ENCODE results near the gene LIMA1. TPM values are rescaled to one million over a fixed set of nuclear protein-coding genes. Genes with fewer than 3 reads are reported as not detected.
A peak's percentile ranks its signal among the peaks of the same experiment; 100 is the strongest.

LIMA1 gene
- total and polyA plus RNA-seq, 9 of the 15 experiments (the other 6 are each of a cell fraction or from before 2014, with no cell fraction given): 20.2 to 37.8 (median 27.3) TPM

DNA sequence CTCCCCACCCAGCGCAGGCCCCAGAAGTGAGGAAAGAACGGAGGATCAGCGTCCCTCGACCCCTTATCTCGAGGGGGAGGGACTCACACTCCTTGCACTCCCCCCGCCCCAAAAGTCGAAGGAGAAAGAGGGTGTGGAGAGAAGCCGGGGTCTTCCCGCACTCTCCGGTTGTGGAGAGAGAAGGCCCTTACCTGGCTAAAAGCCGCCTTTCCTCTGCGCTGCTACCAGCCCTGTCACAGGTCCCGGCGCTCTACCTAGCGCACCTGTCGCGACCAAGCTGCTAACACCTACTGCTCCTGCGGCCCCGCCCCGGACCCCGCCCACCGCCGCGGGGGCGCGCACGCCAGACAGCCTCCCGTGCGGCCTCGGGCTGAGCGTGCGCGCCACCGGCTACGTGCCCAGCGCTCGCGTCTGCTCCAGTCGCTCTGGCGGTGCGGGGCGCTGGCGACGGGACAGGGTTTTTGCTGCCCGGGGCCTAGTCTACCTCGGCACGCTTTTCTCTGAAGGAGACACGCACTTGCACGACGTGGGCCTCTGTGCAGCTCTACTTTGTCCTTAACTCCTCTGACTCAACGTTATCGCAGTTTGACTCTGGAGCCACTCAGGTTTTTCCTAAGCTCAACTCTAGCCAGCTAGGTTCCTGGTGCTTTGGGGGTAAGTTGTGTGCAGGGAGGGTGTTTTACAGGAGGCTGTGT lies at the start of gene LIMA1 (continued):
- TF ChIP-seq, protein P1, sequence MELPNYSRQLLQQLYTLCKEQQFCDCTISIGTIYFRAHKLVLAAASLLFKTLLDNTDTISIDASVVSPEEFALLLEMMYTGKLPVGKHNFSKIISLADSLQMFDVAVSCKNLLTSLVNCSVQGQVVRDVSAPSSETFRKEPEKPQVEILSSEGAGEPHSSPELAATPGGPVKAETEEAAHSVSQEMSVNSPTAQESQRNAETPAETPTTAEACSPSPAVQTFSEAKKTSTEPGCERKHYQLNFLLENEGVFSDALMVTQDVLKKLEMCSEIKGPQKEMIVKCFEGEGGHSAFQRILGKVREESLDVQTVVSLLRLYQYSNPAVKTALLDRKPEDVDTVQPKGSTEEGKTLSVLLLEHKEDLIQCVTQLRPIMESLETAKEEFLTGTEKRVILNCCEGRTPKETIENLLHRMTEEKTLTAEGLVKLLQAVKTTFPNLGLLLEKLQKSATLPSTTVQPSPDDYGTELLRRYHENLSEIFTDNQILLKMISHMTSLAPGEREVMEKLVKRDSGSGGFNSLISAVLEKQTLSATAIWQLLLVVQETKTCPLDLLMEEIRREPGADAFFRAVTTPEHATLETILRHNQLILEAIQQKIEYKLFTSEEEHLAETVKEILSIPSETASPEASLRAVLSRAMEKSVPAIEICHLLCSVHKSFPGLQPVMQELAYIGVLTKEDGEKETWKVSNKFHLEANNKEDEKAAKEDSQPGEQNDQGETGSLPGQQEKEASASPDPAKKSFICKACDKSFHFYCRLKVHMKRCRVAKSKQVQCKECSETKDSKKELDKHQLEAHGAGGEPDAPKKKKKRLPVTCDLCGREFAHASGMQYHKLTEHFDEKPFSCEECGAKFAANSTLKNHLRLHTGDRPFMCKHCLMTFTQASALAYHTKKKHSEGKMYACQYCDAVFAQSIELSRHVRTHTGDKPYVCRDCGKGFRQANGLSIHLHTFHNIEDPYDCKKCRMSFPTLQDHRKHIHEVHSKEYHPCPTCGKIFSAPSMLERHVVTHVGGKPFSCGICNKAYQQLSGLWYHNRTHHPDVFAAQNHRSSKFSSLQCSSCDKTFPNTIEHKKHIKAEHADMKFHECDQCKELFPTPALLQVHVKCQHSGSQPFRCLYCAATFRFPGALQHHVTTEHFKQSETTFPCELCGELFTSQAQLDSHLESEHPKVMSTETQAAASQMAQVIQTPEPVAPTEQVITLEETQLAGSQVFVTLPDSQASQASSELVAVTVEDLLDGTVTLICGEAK (IDR thresholded peaks at IDR 0.05): no peak
- TF ChIP-seq, protein P1 (CRISPR knock-in tag; IDR thresholded peaks at IDR 0.05): no peak
- TF ChIP-seq, protein P2, sequence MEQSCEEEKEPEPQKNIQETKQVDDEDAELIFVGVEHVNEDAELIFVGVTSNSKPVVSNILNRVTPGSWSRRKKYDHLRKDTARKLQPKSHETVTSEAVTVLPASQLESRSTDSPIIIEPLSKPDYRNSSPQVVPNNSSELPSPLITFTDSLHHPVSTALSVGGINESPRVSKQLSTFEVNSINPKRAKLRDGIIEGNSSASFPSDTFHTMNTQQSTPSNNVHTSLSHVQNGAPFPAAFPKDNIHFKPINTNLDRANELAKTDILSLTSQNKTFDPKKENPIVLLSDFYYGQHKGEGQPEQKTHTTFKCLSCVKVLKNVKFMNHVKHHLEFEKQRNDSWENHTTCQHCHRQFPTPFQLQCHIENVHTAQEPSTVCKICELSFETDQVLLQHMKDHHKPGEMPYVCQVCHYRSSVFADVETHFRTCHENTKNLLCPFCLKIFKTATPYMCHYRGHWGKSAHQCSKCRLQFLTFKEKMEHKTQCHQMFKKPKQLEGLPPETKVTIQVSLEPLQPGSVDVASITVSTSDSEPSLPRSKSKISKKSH (CRISPR knock-in tag; IDR thresholded peaks at IDR 0.05): no peak
- TF ChIP-seq, protein P3, sequence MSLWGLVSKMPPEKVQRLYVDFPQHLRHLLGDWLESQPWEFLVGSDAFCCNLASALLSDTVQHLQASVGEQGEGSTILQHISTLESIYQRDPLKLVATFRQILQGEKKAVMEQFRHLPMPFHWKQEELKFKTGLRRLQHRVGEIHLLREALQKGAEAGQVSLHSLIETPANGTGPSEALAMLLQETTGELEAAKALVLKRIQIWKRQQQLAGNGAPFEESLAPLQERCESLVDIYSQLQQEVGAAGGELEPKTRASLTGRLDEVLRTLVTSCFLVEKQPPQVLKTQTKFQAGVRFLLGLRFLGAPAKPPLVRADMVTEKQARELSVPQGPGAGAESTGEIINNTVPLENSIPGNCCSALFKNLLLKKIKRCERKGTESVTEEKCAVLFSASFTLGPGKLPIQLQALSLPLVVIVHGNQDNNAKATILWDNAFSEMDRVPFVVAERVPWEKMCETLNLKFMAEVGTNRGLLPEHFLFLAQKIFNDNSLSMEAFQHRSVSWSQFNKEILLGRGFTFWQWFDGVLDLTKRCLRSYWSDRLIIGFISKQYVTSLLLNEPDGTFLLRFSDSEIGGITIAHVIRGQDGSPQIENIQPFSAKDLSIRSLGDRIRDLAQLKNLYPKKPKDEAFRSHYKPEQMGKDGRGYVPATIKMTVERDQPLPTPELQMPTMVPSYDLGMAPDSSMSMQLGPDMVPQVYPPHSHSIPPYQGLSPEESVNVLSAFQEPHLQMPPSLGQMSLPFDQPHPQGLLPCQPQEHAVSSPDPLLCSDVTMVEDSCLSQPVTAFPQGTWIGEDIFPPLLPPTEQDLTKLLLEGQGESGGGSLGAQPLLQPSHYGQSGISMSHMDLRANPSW (CRISPR knock-in tag; IDR thresholded peaks at IDR 0.05): 0 out of 2 replicates have a peak, but pooled peaks have one; percentile 26
- TF ChIP-seq NFYB (IDR thresholded peaks at IDR 0.05; ENCODE audit: extremely low read depth, insufficient read length) (no peak), RBBP5 (IDR thresholded peaks at IDR 0.05; ENCODE audit: borderline replicate concordance, insufficient read depth, low read length, poor library complexity, severe bottlenecking) (peak; percentile 84), NCOA2 (IDR thresholded peaks at IDR 0.05; ENCODE audit: partially characterized antibody in 2 of 2) (no peak), GATA2 (CRISPR knock-in tag; IDR thresholded peaks at IDR 0.05) (no peak), ZNF124 (CRISPR knock-in tag; IDR thresholded peaks at IDR 0.05) (no peak), ZSCAN29 (IDR thresholded peaks at IDR 0.05) (no peak), ZNF175 (CRISPR knock-in tag; IDR thresholded peaks at IDR 0.05; ENCODE audit: low read depth) (no peak), BCL6 (CRISPR knock-in tag; IDR thresholded peaks at IDR 0.05) (no peak), SMARCA4 (IDR thresholded peaks at IDR 0.05) (no peak)
- TF ChIP-seq, protein P4, sequence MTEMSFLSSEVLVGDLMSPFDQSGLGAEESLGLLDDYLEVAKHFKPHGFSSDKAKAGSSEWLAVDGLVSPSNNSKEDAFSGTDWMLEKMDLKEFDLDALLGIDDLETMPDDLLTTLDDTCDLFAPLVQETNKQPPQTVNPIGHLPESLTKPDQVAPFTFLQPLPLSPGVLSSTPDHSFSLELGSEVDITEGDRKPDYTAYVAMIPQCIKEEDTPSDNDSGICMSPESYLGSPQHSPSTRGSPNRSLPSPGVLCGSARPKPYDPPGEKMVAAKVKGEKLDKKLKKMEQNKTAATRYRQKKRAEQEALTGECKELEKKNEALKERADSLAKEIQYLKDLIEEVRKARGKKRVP (CRISPR knock-in tag; IDR thresholded peaks at IDR 0.05): no peak
